Neural crest cell (in vitro differentiated cells): ENCODE measurements around the gene EBF3. TPM values are rescaled to one million over a fixed set of nuclear protein-coding genes. Genes with fewer than 3 reads are reported as not detected.

Experiments
- DNase-seq: peaks from one replicate; pipeline ENCODE4 v3.0.0; 2021; ENCODE audit warnings: low read depth, mixed read lengths, low spot score
- H3K27ac Mint-ChIP-seq: one replicate; pipeline ENCODE4 v1.8.0; 2021; ENCODE audit warnings: mild to moderate bottlenecking, mixed read lengths; ENCODE audit not compliant: unreplicated experiment
- H3K27me3 Mint-ChIP-seq: 2 replicates; pipeline ENCODE4 v1.8.0; 2021; ENCODE audit warnings: low read depth, mild to moderate bottlenecking, mixed read lengths
- H3K36me3 Mint-ChIP-seq: 2 replicates; pipeline ENCODE4 v1.8.0; 2021; ENCODE audit warnings: low read depth, mild to moderate bottlenecking, mixed read lengths
- H3K4me1 Mint-ChIP-seq: 2 replicates; pipeline ENCODE4 v1.8.0; 2021; ENCODE audit warnings: mixed read lengths
- H3K4me3 Mint-ChIP-seq: one replicate; pipeline ENCODE4 v1.8.0; 2021; ENCODE audit warnings: mild to moderate bottlenecking, mixed read lengths
- H3K9me3 Mint-ChIP-seq: 2 replicates; pipeline ENCODE4 v1.8.0; 2021; ENCODE audit warnings: mixed read lengths
- CTCF ChIP-seq: fragments of 200-600 bp; sonication (generic); conservative IDR thresholded peaks from 2 replicates; pipeline ENCODE4 v1.5.0; 2021; ENCODE audit warnings: antibody characterized with exemption, mild to moderate bottlenecking
- total RNA-seq: library from RNA; stranded (reverse); gene quantifications from 2 replicates; pipeline ENCODE4 v1.2.1, GENCODE V29; 2021

The EBF3 gene
- total RNA-seq, 1 donor from 2014 or later = 11.6 TPM

GRCh38 chr10:129909531-129910256 is 54.4 kb downstream of the EBF3 start:
- Mint-ChIP-seq H3K27me3 (no peaks in the 10 kb centered on the region), H3K27ac (no peak overlapping the region), H3K4me3 (no peak overlapping the region), H3K4me1 (peaks cover 34% of the 10 kb centered on the region), H3K36me3 (no peaks in the 10 kb centered on the region), H3K9me3 (no peaks in the 10 kb centered on the region)
- TF ChIP-seq CTCF = no peak
- DNase-seq = no peak

- no peak overlapping the region for H3K4me3 Mint-ChIP-seq
- TF ChIP-seq CTCF = no peak
- peaks cover 4% of the 10 kb centered on the region for H3K9me3 Mint-ChIP-seq
- no peak for DNase-seq
- H3K27me3 Mint-ChIP-seq = peaks cover 3% of the 10 kb centered on the region
- no peaks in the 10 kb centered on the region for H3K36me3 Mint-ChIP-seq
- peaks cover 34% of the 10 kb centered on the region for H3K4me1 Mint-ChIP-seq
- H3K27ac Mint-ChIP-seq = no peak overlapping the region
Measured at GRCh38 chr10:129909080-129909479, 55.0 kb downstream of the EBF3 start.

- DNase-seq = no peak
- no peak for TF ChIP-seq CTCF
- H3K9me3 Mint-ChIP-seq = peaks cover 6% of the 10 kb centered on the region
- H3K27ac Mint-ChIP-seq = no peak overlapping the region
- no peaks in the 10 kb centered on the region for H3K36me3 Mint-ChIP-seq
- no peak overlapping the region for H3K4me3 Mint-ChIP-seq
- peaks cover 30% of the 10 kb centered on the region for H3K4me1 Mint-ChIP-seq
- H3K27me3 Mint-ChIP-seq = peaks cover 3% of the 10 kb centered on the region
Measured at GRCh38 chr10:129908406-129908805, 55.7 kb downstream of the EBF3 start.

- Mint-ChIP-seq H3K4me1 (peaks cover 24% of the 10 kb centered on the region), H3K27me3 (peaks cover 3% of the 10 kb centered on the region), H3K36me3 (no peaks in the 10 kb centered on the region), H3K4me3 (no peak overlapping the region), H3K9me3 (peaks cover 7% of the 10 kb centered on the region), H3K27ac (no peak overlapping the region)
- TF ChIP-seq CTCF = no peak
- DNase-seq = no peak
Measured at GRCh38 chr10:129905553-129905952, 58.5 kb downstream of the EBF3 start.

- DNase-seq = no peak
- peaks cover 29% of the 10 kb centered on the region for H3K4me1 Mint-ChIP-seq
- H3K9me3 Mint-ChIP-seq = peaks cover 7% of the 10 kb centered on the region
- no peak for TF ChIP-seq CTCF
- no peak overlapping the region for H3K4me3 Mint-ChIP-seq
- H3K27ac Mint-ChIP-seq = no peak overlapping the region
- no peaks in the 10 kb centered on the region for H3K36me3 Mint-ChIP-seq
- peaks cover 3% of the 10 kb centered on the region for H3K27me3 Mint-ChIP-seq
Measured at GRCh38 chr10:129904323-129904722, 59.8 kb downstream of the EBF3 start.
